Heart right ventricle (tissue), 16 donors: ENCODE measurements around the gene TMEM54. TPM values are rescaled to one million over a fixed set of nuclear protein-coding genes. Genes with fewer than 3 reads are reported as not detected.

Source experiments
- ATAC-seq, 8 donors: fragments of 200-7000 bp; cut with Tn5 transposase; one replicate each; pipeline ENCODE4 v1.9.1; 2020; ENCODE audit warnings: mild to moderate bottlenecking in 8 of 8, moderate library complexity in 8 of 8, moderate number of reproducible peaks in 1 of 8
- DNase-seq, 2 donors: peaks; one replicate each; pipeline ENCODE4 v3.0.0-alpha.2; 2020
- H3K27ac ChIP-seq, 10 donors: fragments of 200-600 bp; sonication (generic) in 2 of 10; one replicate each; pipeline versions ENCODE4 v1.5.0 to v1.8.0; 2020 to 2022; ENCODE audit warnings: mild to moderate bottlenecking in 3 of 10
- H3K27me3 ChIP-seq, 7 donors: fragments of 200-600 bp; one replicate each; pipeline ENCODE4 v1.8.0; 2021 to 2022; ENCODE audit warnings: mild to moderate bottlenecking in 2 of 7
- H3K36me3 ChIP-seq, 9 donors: fragments of 200-600 bp; sonication (generic) in 1 of 9; one replicate each; pipeline versions ENCODE4 v1.5.0 to v1.8.0; 2020 to 2022; ENCODE audit warnings: mild to moderate bottlenecking in 2 of 9
- H3K4me1 ChIP-seq, 9 donors: fragments of 200-600 bp; sonication (generic) in 1 of 9; one replicate each; pipeline versions ENCODE4 v1.5.0 to v1.8.0; 2020 to 2022; ENCODE audit warnings: mild to moderate bottlenecking in 4 of 9
- H3K4me3 ChIP-seq, 10 donors: fragments of 200-600 bp; sonication (generic) in 2 of 10; one replicate each; pipeline versions ENCODE4 v1.5.0 to v1.8.0; 2020 to 2022; ENCODE audit warnings: mild to moderate bottlenecking in 7 of 10, moderate library complexity in 2 of 10
- H3K9me3 ChIP-seq, 11 donors: fragments of 200-600 bp in 10 of 11; sonication (generic) in 2 of 11; one replicate each; pipeline versions ENCODE4 v1.5.0 to v1.8.0; 2013 to 2022; ENCODE audit warnings: mild to moderate bottlenecking in 2 of 11, control low read depth in 1 of 11, moderate library complexity in 1 of 11
- CTCF ChIP-seq, 9 donors: fragments of 200-600 bp; sonication (generic) in 2 of 9; IDR thresholded peaks; one replicate each; pipeline versions ENCODE4 v1.5.0 to v1.8.0; 2021 to 2022; ENCODE audit warnings: antibody characterized with exemption in 9 of 9, mild to moderate bottlenecking in 5 of 9, moderate library complexity in 1 of 9
- whole genome bisulfite sequencing, 2 donors: extraction: QIAGEN DNeasy Blood & Tissue Kit; methylation state at CpG; one replicate each; pipeline ENCODE4 v1.1.7; 2013; ENCODE audit warnings: inconsistent platforms in 1 of 2; 5-methylcytosine and 5-hydroxymethylcytosine counted together
- intact Hi-C, 10 donors: fragments of 100-400 bp; cut with DNase I; formaldehyde crosslinking; loops; one replicate each; pipeline versions ENCODE4 v1.11.1 to v1.14.2; 2022
- polyA plus RNA-seq, 2 donors: library from polyadenylated mRNA; stranded (reverse); fragments of 200-250 nt; gene quantifications; one replicate each; pipeline ENCODE4 v1.2.3, GENCODE V29; 2013
- total RNA-seq, 10 donors: library from RNA; stranded (reverse); fragmentation: NEBNext Ultra II Directional in 3 of 10; extraction: Animal tissue kit (Norgen Biotek cat#: 25700) in 3 of 10; gene quantifications; one replicate each; pipeline versions ENCODE4 v1.2.1 to v1.2.4, GENCODE V29; 2021 to 2023
- donor health status: Arrhythmogenic right ventricular cardiomyopathy.
- donor health status: ischemic (EF 13 %, LVEDD 7.1; RV severe dilation, severe dysfunction).
- donor health status: healthy with polysubstance abuse.
- donor health status: DM: no; HTN: yes; CAD: no.
- donor health status: DM: no; HTN: no; CAD: no.
- donor health status: ischemic (EF 25% LVEDD 6.9; RV normal size, moderate dysfunction).
- donor health status: ischemic (EF 25% LVEDD 5.7; RV mildly dilated, moderate dysfunction).
- donor health status: healthy.
- donor health status: DM: yes; HTN: yes; CAD: no.
- donor health status: Ischemic cardiomyopathy.
- donor health status: ischemic (EF 35%, LVEDD 5.7; RV mildly dilated, moderate dysfunction).
- donor health status: nonischemic (EF 11% LVEDD 7.7; RV severe dilation, severe dysfunction).
- donor health status: DM: yes; HTN: yes; CAD: no.
- donor health status: PGD.
- donor health status: ischemic (EF 29% LVEDD 5.4; RV normal size, mild dysfunction).
- donor health status: nonischemic (EF 23%, LVEDD 6.1; RV moderate dilation, normal function).

The TMEM54 gene
- total and polyA plus RNA-seq, 12 donors: 4.5 to 22.5 (median 10.8) TPM

DNA sequence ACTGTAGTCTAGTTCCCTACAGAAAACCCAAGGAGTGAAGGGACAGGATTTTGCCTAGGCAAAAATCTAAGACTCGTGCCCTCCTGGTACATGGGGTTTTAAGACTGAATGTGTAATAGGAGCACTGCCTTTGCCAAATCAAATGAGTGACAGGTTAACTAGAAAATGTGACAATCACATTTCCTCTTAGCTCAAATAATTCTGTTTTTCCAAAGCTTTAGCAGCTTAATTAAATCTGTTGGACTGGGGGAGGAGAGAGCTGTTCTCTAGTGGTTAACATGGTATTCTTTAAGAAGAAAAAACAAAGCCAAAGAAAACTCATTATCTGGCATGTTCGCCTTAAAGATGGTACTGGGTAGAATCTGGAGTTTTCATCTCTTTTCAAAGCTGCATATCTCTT lies 43.1 kb downstream of the TMEM54 start:
- DNase-seq (no peak), ATAC-seq (no peak)
- intact Hi-C loops: no loop called here
- Histone ChIP-seq H3K36me3 (peaks cover 0 to 92% (median 26%) of the 10 kb centered on the region in 9 donors), H3K27me3 (no peaks in the 10 kb centered on the region), H3K4me1 (peaks cover 0 to 29% (median 14%) of the 10 kb centered on the region in 9 donors), H3K27ac (no peak overlapping the region), H3K9me3 (no peaks in the 10 kb centered on the region), H3K4me3 (no peak overlapping the region)
- no peak for TF ChIP-seq CTCF (IDR thresholded peaks at IDR 0.05)
- WGBS, 2 donors: 94 to 99% methylated on average over 2 of the region's 2 CpGs

- Histone ChIP-seq H3K9me3 (no peaks in the 10 kb centered on the region), H3K36me3 (peaks cover 0 to 94% (median 19%) of the 10 kb centered on the region in 9 donors), H3K27ac (no peak overlapping the region), H3K4me3 (no peak overlapping the region), H3K27me3 (no peaks in the 10 kb centered on the region), H3K4me1 (peaks cover 0 to 11% (median 3%) of the 10 kb centered on the region in 9 donors)
- ATAC-seq (no peak), DNase-seq (no peak)
- intact Hi-C loops: no loop called here
- WGBS, 2 donors: 90 to 92% methylated on average over 13 of the region's 13 CpGs
- TF ChIP-seq CTCF (IDR thresholded peaks at IDR 0.05): no peak
These were observed 45.1 kb downstream of the TMEM54 start for GRCh38 chr1:32855861-32856617.

GRCh38 chr1:32848354-32849063 lies 52.7 kb downstream of the TMEM54 start:
- intact Hi-C loops: no loop called here
- peaks cover 0 to 96% (median 10%) of the 10 kb centered on the region in 9 donors for H3K36me3 ChIP-seq

More at GRCh38 chr1:32848354-32849063, 52.7 kb downstream of the TMEM54 start:
- no peak for TF ChIP-seq CTCF (IDR thresholded peaks at IDR 0.05)
- Histone ChIP-seq H3K4me3 (no peak overlapping the region), H3K27me3 (no peaks in the 10 kb centered on the region), H3K4me1 (peaks cover 0 to 7% (median 0%) of the 10 kb centered on the region in 9 donors), H3K27ac (no peak overlapping the region), H3K9me3 (peaks cover 0 to 9% (median 0%) of the 10 kb centered on the region in 11 donors)
- DNase-seq: no peak
- no peak for ATAC-seq
- WGBS, 2 donors: 48% methylated on average over 2 of the region's 2 CpGs

Other genes starting within 250 kb of the TMEM54 start
- 10 to 100 TPM in 9 of 10 donors, 1 to 10 TPM in 1; 9.9 to 27.8 (median 17.7) TPM for gene SYNC, start 198.6 kb downstream of the TMEM54 start, total RNA-seq
- 10 to 100 TPM in 1 of 2 donors, 1 to 10 TPM in 1; 2.7 to 10.5 TPM for gene SYNC, start 198.6 kb downstream of the TMEM54 start, polyA plus RNA-seq
- 10 to 100 TPM; 26.2 to 48.5 (median 31.0) TPM for gene YARS1, start 84.0 kb downstream of the TMEM54 start, total RNA-seq
- 10 to 100 TPM; 20.5 to 48.5 TPM for gene YARS1, start 84.0 kb downstream of the TMEM54 start, polyA plus RNA-seq
- 10 to 100 TPM in 8 of 10 donors, 1 to 10 TPM in 2; 9.2 to 18.0 (median 11.5) TPM for gene S100PBP, start 83.7 kb downstream of the TMEM54 start, total RNA-seq
- gene S100PBP, start 83.7 kb downstream of the TMEM54 start, polyA plus RNA-seq: 10 to 100 TPM in 1 of 2 donors, 1 to 10 TPM in 1; 3.7 to 19.2 TPM
- gene FNDC5, start 30.5 kb downstream of the TMEM54 start, total RNA-seq: 100 to 1,000 TPM in 2 of 10 donors, 10 to 100 TPM in 8; 44.7 to 130 (median 73.5) TPM
- gene FNDC5, start 30.5 kb downstream of the TMEM54 start, polyA plus RNA-seq: 10 to 100 TPM; 12.4 to 75.1 TPM
- not detected for gene HPCA, start 14.9 kb downstream of the TMEM54 start, total RNA-seq
- gene HPCA, start 14.9 kb downstream of the TMEM54 start, polyA plus RNA-seq: not detected
- 10 to 100 TPM; 10.2 to 36.9 (median 13.8) TPM for gene RNF19B, start 63.4 kb upstream of the TMEM54 start, total RNA-seq
- 1 to 10 TPM; 1.1 to 7.0 TPM for gene RNF19B, start 63.4 kb upstream of the TMEM54 start, polyA plus RNA-seq
- 100 to 1,000 TPM in 9 of 10 donors, 10 to 100 TPM in 1; 93.3 to 154 (median 111) TPM for gene AK2, start 135.5 kb upstream of the TMEM54 start, total RNA-seq
- 100 to 1,000 TPM; 175 to 305 TPM for gene AK2, start 135.5 kb upstream of the TMEM54 start, polyA plus RNA-seq
- gene AZIN2, start 179.8 kb upstream of the TMEM54 start, total RNA-seq: 1 to 10 TPM; 1.5 to 6.9 (median 3.1) TPM
- gene AZIN2, start 179.8 kb upstream of the TMEM54 start, polyA plus RNA-seq: 1 to 10 TPM; 1.1 to 1.2 TPM